Activated CD4-positive, alpha-beta T cell treated with anti-CD3 and anti-CD28 coated beads, Interleukin-2, amount 10 ng/mL, durations not matched to agents 7 days and 5 days (primary cell): Measurements from ENCODE around the gene C1orf50. TPM values are rescaled to one million over a fixed set of nuclear protein-coding genes. Genes with fewer than 3 reads are reported as not detected.
"Not testable (repeated sequence)": the region's sequence is repeated elsewhere in the genome, so short reads cannot be mapped to it uniquely, and the experiment has no call there.

Experiments used
- CTCF ChIA-PET: fragments of 350-600 bp; sonication (Branson Sonifier 250); formaldehyde crosslinking; loops from one replicate; lab custom pipeline; 2021; ENCODE audit warnings: antibody characterized with exemption; lab: Charles Lee
- POLR2A ChIA-PET: fragments of 350-600 bp; sonication (Branson Sonifier 250); formaldehyde crosslinking; loops from one replicate; lab custom pipeline; 2021; ENCODE audit warnings: antibody characterized with exemption; lab: Charles Lee
- DNase-seq: peaks from one replicate; pipeline ENCODE4 v3.0.0-alpha.2; 2020
- H3K27ac Mint-ChIP-seq: one replicate; pipeline ENCODE4 v1.8.0; 2021; ENCODE audit warnings: mild to moderate bottlenecking, moderate library complexity, mixed read lengths
- H3K27me3 Mint-ChIP-seq: one replicate; pipeline ENCODE4 v1.8.0; 2021; ENCODE audit warnings: mixed read lengths
- H3K36me3 Mint-ChIP-seq: one replicate; pipeline ENCODE4 v1.8.0; 2021; ENCODE audit warnings: low read depth, mixed read lengths
- H3K4me1 Mint-ChIP-seq: one replicate; pipeline ENCODE4 v1.8.0; 2021; ENCODE audit warnings: mixed read lengths
- H3K4me3 Mint-ChIP-seq: one replicate; pipeline ENCODE4 v1.8.0; 2021; ENCODE audit warnings: mild to moderate bottlenecking, moderate library complexity, mixed read lengths
- H3K9me3 Mint-ChIP-seq: one replicate; pipeline ENCODE4 v1.8.0; 2021; ENCODE audit warnings: mixed read lengths
- total RNA-seq, 2 experiments: library from RNA; stranded (reverse); gene quantifications; one replicate each; pipeline ENCODE4 v1.2.3, GENCODE V29; 2021

Gene C1orf50
- 1 to 10 TPM; 7.0 to 9.4 TPM for total RNA-seq

DNA sequence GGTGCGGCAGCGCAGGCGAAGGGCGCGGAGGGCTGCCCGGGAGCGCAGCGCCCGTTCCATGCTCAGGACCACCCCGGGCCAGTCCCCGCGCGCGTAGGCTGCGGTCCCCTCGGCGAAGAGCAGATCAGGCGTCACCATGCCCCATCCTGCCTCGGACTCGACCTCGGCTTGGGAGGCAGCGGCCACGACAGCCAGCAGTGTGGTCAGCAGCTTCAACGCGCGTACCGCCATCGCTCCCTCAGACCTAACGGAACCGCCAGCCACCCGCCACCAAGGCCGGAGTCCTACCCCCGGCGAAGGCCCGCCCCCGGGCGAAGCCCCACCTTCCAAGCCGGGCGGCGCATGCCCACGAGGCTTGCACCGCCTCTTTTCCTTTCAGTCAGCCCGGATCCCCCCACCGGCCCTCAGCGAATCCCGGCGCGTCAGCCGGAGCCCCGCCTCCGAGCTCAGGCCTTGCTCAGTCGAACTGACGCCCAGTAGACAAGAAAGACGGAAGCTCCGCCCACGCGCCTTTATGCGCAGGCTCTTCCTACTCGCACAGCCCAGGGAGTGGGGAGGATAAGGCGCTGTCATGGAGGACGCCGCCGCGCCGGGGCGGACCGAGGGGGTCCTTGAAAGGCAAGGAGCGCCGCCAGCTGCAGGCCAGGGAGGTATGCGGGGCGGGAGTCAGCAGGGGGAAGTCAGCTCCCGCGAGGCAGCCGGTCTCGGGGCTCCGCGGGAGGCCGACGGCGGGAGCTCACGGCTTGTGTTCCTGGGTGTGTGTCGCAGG is at the start of gene C1orf50, which contains the start of gene P3H1:
C1orf50 (plus strand) TSS at position 509 of the 769 bp plus-strand sequence; CDS start at position 572, 63 bp downstream.
P3H1 (minus strand) TSS at position 288 of the 769 bp plus-strand sequence; CDS start at position 231, 57 bp downstream.
- Mint-ChIP-seq H3K9me3 (no peaks in the 10 kb centered on the region), H3K27ac (peak within 1 kb of the TSS; percentile 97), H3K36me3 (peaks cover 19% of the 10 kb centered on the region), H3K27me3 (no peaks in the 10 kb centered on the region), H3K4me3 (no peak within 1 kb of the TSS), H3K4me1 (peaks cover 34% of the 10 kb centered on the region)
- ChIA-PET CTCF (interaction anchor here (0.7 to 2.7 kb wide), 15 partner anchors 9 to 624 kb away, joined by 3 to 21 read pairs (median 5); partner anchors contain the start of genes ERMAP, PPIH, SVBP and TMEM269), POLR2A (interaction anchor here (0.6 to 1.3 kb wide), 6 partner anchors 11 to 775 kb away, joined by 3 to 5 read pairs (median 3); partner anchors contain the start of genes TMEM269 and ZNF691)
- peak; percentile 100 for DNase-seq

DNA sequence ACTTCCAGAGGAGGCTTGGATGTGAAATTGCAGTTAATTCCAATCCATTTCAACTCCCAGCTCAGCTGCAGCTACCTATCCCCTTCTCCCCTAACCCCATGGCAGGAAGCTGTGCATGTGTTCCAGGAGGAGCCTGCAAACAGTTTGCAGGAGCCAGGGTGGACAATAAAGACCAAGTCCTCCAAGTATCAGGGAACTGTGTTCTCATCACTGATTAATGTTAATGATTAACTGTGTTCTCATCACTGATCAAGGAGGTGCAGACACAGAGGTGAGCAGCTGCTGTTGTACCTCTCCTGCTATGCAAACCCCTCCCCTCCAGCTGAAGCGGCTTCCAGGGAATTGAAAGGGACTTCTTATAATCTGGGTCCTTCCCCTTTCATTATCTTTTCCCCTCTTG is 46.2 kb upstream of the C1orf50 start:
- ChIA-PET CTCF (no interaction called here), POLR2A (no interaction called here)
- Mint-ChIP-seq H3K4me3 (no peak overlapping the region), H3K27me3 (no peaks in the 10 kb centered on the region), H3K27ac (no peak overlapping the region), H3K4me1 (no peaks in the 10 kb centered on the region), H3K36me3 (peaks cover 19% of the 10 kb centered on the region), H3K9me3 (no peaks in the 10 kb centered on the region)
- no peak for DNase-seq

DNA sequence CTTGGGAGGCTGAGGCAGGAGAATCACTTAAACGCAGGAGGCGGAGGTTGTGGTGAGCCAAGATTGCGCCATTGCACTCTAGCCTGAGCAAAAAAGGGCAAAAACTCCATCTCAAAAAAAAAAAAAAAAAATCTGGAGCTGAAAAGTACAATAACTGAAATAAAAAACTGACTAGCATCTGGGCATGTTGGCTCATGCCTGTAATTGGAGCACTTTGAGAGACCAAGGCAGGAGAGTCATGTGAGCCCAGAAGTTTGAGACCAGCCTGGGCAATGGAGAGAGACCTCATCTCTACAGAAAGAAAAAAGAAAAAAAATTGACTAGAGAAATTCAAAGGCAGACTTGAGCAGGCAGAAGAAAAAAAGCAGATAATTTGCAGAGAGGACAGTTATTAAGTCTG is 45.1 kb upstream of the C1orf50 start:
- no peaks in the 10 kb centered on the region for H3K9me3 Mint-ChIP-seq
- ChIA-PET CTCF (interaction anchor here (0.6 kb wide), 1 partner anchor 360 kb away, joined by 3 read pairs; no protein-coding TSS in a partner anchor), POLR2A (no interaction called here)
- H3K36me3 Mint-ChIP-seq, result peaks cover 13% of the 10 kb centered on the region
- H3K27me3 Mint-ChIP-seq, result no peaks in the 10 kb centered on the region
- no peak overlapping the region for H3K27ac Mint-ChIP-seq
- no peaks in the 10 kb centered on the region for H3K4me1 Mint-ChIP-seq
- H3K4me3 Mint-ChIP-seq, result no peak overlapping the region
- DNase-seq, result no peak

DNA sequence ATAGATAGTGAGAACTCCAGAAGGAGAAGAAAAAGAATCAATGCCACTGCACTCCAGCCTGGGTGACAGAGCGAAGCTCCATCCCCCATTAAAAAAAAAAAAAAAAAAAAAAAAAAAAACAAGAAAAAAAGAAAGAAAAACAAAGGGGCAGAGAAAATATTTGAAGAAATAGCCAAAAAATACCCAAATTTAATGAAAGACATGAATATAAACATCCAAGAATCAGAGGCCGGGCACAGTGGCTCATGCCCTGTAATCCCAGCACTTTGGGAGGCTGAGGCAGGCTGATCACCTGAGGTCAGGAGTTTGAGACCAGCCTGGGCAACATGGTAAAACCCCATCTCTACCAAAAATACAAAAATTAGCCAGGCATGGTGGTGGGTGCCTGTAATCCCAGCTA is 44.6 kb upstream of the C1orf50 start:
- CTCF ChIA-PET, result interaction anchor here (0.6 kb wide), 1 partner anchor 361 kb away, joined by 3 read pairs; no protein-coding TSS in a partner anchor
- H3K4me3 Mint-ChIP-seq, H3K4me1 Mint-ChIP-seq, DNase-seq, H3K27me3 Mint-ChIP-seq, H3K36me3 Mint-ChIP-seq, POLR2A ChIA-PET, H3K27ac Mint-ChIP-seq, H3K9me3 Mint-ChIP-seq: not testable (repeated sequence)

DNA sequence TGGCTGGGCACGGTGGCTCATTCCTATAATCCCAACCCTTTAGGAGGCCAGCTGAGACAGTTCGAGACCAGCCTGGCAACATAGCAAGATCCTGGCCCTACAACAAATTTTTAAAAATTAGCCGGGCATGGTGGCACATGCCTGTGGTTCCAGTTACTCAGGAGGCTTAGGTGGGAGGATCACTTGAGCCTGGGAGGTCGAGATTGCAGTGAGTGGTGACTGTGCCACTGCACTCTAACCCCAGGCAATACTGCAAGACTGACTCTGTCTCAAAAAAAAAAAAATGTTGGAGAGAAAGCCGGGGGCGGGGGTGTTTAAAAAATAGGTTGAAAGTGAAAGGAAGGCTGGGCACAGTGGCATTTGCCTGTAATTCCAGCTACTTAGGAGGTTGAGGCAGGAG is 43.5 kb upstream of the C1orf50 start:
- no peaks in the 10 kb centered on the region for H3K4me1 Mint-ChIP-seq
- H3K36me3 Mint-ChIP-seq, result peaks cover 2% of the 10 kb centered on the region
- ChIA-PET POLR2A (no interaction called here), CTCF (interaction anchor here (0.6 to 0.7 kb wide), 2 partner anchors 72 to 352 kb away, joined by 3 to 4 read pairs; no protein-coding TSS in a partner anchor)
- DNase-seq, result no peak
- H3K9me3 Mint-ChIP-seq, result no peaks in the 10 kb centered on the region
- H3K27me3 Mint-ChIP-seq, result no peaks in the 10 kb centered on the region
- no peak overlapping the region for H3K4me3 Mint-ChIP-seq
- peak overlapping the region; percentile 34 for H3K27ac Mint-ChIP-seq

DNA sequence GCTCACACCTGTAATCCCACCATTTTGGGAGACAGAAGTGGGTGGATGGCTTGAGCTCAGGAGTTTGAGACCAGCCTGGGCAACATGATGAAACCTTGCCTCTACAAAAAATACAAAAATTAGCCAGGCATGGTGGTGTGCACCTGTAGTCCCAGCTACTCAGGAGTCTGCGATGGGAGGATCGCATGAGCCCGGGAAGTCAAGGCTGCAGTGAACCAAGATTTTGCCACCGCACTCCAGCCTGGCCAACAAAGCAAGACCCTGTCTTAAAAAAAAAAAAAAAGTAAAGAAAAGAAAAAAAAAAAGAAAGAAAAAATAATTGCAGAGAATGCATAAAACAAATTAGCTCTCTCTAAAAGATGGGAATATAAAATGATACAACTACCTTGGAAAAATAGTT is 41.2 kb upstream of the C1orf50 start:
- H3K36me3 Mint-ChIP-seq, H3K9me3 Mint-ChIP-seq, POLR2A ChIA-PET, H3K27ac Mint-ChIP-seq, H3K27me3 Mint-ChIP-seq, DNase-seq, H3K4me3 Mint-ChIP-seq, H3K4me1 Mint-ChIP-seq: not testable (repeated sequence)
- CTCF ChIA-PET, result interaction anchor here (0.6 kb wide), 2 partner anchors 244 to 1317 kb away, joined by 3 to 4 read pairs; no protein-coding TSS in a partner anchor

DNA sequence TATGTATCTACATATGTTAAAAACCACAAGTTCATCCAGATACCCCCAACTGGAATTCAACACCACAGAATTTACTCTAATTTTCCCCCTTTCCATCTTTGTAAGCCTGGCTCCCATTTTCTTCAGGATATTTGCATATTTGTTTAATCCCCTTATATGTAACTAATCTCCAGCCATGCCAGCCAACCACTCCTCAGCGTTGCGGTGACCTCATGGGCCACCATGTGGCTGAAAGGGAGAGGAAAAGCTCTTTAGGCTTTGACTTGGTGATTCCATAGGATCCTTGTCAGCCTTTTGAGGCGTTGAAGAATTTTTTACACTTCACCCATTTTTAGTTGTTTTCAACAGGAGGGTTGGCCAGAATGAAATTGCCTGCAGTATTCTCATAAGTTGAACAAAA is 37.0 kb upstream of the C1orf50 start:
- CTCF ChIA-PET, result no interaction called here
- H3K27ac Mint-ChIP-seq, result no peak overlapping the region
- no peaks in the 10 kb centered on the region for H3K27me3 Mint-ChIP-seq

DNA sequence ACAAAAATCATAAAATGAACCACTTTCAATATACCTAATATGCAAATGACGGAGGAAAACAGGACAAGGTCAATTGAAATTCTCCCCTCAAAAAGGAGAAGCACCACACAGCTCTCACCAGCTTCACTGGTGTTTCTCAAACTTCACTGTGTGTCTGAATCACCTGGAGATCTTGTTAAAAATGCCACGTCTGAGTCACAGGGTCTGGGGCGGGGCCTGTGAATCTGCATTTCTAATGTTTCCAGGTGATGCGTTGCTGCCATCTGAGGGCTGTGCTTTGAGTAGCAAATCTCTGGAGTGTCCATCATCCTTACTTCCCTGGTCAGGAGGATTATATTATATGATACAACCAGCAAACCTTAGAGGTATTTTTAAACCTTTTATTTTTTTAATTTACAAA is 36.1 kb upstream of the C1orf50 start:
- H3K4me3 Mint-ChIP-seq, result no peak overlapping the region
- H3K27ac Mint-ChIP-seq, result no peak overlapping the region
- H3K4me1 Mint-ChIP-seq, result no peaks in the 10 kb centered on the region
- peak; percentile 22 for DNase-seq
- H3K36me3 Mint-ChIP-seq, result no peaks in the 10 kb centered on the region
- POLR2A ChIA-PET, result no interaction called here
- no peaks in the 10 kb centered on the region for H3K9me3 Mint-ChIP-seq
- H3K27me3 Mint-ChIP-seq, result no peaks in the 10 kb centered on the region
- CTCF ChIA-PET, result no interaction called here

More for the DNA sequence above, 37.0 kb upstream of the C1orf50 start:
- DNase-seq, result no peak
- POLR2A ChIA-PET, result no interaction called here
- Mint-ChIP-seq H3K4me3 (no peak overlapping the region), H3K4me1 (no peaks in the 10 kb centered on the region), H3K36me3 (no peaks in the 10 kb centered on the region), H3K9me3 (no peaks in the 10 kb centered on the region)

DNA sequence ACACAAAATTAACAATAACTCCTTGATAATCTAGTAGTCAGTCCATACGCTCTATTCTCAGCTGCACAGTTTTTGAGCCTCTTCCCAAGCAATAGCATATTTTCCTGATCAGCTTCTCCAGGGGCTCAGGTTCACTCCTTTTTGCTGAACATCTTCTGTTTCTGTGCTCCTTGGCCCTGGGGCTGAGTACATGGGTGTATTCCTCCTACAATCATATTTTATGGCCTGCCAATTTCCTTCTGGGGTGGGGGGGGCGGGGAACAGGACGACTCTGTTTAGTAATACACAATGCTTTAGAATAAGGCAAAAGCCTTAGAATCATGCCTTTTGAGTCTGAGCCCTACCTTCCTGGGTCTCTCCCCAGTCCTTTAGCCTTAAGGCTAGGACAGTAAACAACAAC is 35.5 kb upstream of the C1orf50 start:
- no peaks in the 10 kb centered on the region for H3K27me3 Mint-ChIP-seq
- no peak overlapping the region for H3K27ac Mint-ChIP-seq
- CTCF ChIA-PET, result no interaction called here
- DNase-seq, result no peak
- no peaks in the 10 kb centered on the region for H3K9me3 Mint-ChIP-seq
- peaks cover 4% of the 10 kb centered on the region for H3K4me1 Mint-ChIP-seq
- H3K4me3 Mint-ChIP-seq, result no peak overlapping the region
- no peaks in the 10 kb centered on the region for H3K36me3 Mint-ChIP-seq
- POLR2A ChIA-PET, result no interaction called here

DNA sequence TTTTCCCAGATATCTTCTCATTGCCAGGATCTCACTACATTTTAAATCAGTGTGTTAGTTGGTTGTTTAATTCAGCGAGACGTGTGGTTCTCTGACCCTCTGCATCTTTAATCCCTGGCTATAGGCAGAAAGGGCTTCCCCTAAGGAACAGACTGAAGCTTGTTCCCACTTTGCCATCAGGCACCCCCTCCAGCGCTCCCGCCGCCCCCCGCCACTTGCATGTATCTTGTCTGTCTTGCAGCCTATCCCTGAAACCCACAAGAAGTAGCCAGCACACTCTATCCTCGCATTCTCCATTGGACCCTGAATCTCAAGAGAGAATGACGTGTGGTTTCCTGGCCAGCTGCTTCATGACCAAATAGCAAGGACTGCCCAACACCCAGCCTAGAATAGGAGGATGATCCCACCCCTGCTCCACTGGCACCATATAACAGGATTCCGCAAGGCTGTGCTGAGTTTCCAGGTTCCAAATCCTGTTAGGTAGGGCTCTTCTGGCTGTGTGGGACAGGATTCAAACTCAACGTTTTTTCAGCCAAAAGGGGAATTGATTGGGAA is 34.8 kb upstream of the C1orf50 start:
- Mint-ChIP-seq H3K4me3 (no peak overlapping the region), H3K27ac (no peak overlapping the region), H3K36me3 (no peaks in the 10 kb centered on the region), H3K4me1 (peaks cover 10% of the 10 kb centered on the region), H3K9me3 (no peaks in the 10 kb centered on the region), H3K27me3 (no peaks in the 10 kb centered on the region)
- DNase-seq, result no peak
- POLR2A ChIA-PET, result no interaction called here
- CTCF ChIA-PET, result interaction anchor here (1.2 kb wide), 1 partner anchor 15 kb away, joined by 3 read pairs; no protein-coding TSS in a partner anchor

DNA sequence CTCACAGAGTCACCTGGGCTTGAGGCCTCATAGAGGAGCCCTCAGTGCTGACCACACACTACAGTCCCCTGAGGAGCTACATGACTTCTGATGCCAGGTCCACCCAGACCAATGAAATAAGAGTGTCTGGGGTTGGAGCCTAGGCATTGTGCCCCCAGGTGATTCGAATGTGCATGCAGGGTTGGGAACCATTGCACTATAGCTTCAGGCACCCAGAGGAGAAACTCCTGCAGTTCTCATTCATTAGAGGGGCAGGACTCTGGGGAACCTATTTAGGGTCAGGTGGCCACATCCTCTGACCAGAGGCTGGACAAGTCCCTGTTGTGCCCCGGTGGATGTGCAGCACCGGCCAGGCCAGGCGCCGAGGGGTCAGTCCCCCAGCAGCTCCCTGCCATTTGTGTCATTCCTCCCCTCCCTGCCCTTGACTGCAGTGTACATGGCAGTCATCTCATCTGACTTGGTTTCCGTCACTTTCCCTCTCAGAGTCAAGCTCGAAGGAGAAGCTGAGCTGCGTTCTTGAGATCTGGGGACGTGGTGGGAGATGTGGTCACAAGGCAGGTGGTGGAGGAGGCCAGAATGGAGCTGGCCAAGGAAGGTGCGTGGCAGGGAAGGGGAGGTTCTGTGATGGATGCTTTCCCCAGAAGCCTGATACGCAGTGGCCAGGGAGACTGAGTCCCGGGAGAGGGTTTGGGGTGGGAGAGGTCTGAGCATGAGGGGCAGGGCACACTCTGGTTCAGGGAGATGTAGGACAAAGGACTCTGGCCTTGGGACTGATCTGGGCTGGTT is 33.4 kb upstream of the C1orf50 start:
- POLR2A ChIA-PET, result interaction anchor here (0.6 kb wide), 1 partner anchor 1958 kb away, joined by 3 read pairs; no protein-coding TSS in a partner anchor

More for the DNA sequence above, 33.4 kb upstream of the C1orf50 start:
- Mint-ChIP-seq H3K4me3 (no peak overlapping the region), H3K36me3 (no peaks in the 10 kb centered on the region), H3K4me1 (peaks cover 13% of the 10 kb centered on the region), H3K27me3 (no peaks in the 10 kb centered on the region), H3K9me3 (no peaks in the 10 kb centered on the region), H3K27ac (no peak overlapping the region)
- no peak for DNase-seq
- CTCF ChIA-PET, result interaction anchor here (1.8 kb wide), 1 partner anchor 13 kb away, joined by 9 read pairs; no protein-coding TSS in a partner anchor
